CD4-positive, alpha-beta T cell treated with Interleukin-4 for 4 hours (primary cell): Measurements from ENCODE around the gene KRTAP5-4.
"Not testable (repeated sequence)": the region's sequence is repeated elsewhere in the genome, so short reads cannot be mapped to it uniquely, and the experiment has no call there.

ENCODE experiments used
- DNase-seq: peaks from one replicate; pipeline ENCODE4 v3.0.0-alpha.2; 2020

Gene KRTAP5-4

GRCh38 chr11:1598406-1598805 is 23.5 kb downstream of the KRTAP5-4 start:
- not testable (repeated sequence) for DNase-seq

- DNase-seq, result no peak
These were observed 24.0 kb downstream of the KRTAP5-4 start, which contains the start of gene KRTAP5-2 for GRCh38 chr11:1597994-1598380. Gene KRTAP5-2 (minus strand): TSS chr11:1598294. CDS start chr11:1598250, 44 bp downstream.

- DNase-seq, result no peak
These were observed 24.5 kb downstream of the KRTAP5-4 start for GRCh38 chr11:1597331-1597993.

- not testable (repeated sequence) for DNase-seq
These were observed 25.3 kb downstream of the KRTAP5-4 start for GRCh38 chr11:1596576-1597121.

GRCh38 chr11:1595994-1596575 is 25.9 kb downstream of the KRTAP5-4 start:
- not testable (repeated sequence) for DNase-seq

- DNase-seq, result no peak
These were observed 29.3 kb downstream of the KRTAP5-4 start for GRCh38 chr11:1592628-1593027.

- DNase-seq, result no peak
These were observed 31.9 kb downstream of the KRTAP5-4 start for GRCh38 chr11:1589996-1590395.

- DNase-seq, result peak; percentile 68
These were observed 32.6 kb downstream of the KRTAP5-4 start for GRCh38 chr11:1589191-1589963.

GRCh38 chr11:1586699-1587098 is 35.2 kb downstream of the KRTAP5-4 start:
- no peak for DNase-seq

- not testable (repeated sequence) for DNase-seq
These were observed 37.1 kb downstream of the KRTAP5-4 start, which contains the start of gene KRTAP5-1 for GRCh38 chr11:1584661-1585370. Gene KRTAP5-1 (minus strand): TSS chr11:1585283. CDS start chr11:1585249, 34 bp downstream.

GRCh38 chr11:1582909-1583308 is 39.0 kb downstream of the KRTAP5-4 start:
- DNase-seq, result not testable (repeated sequence)

- no peak for DNase-seq
These were observed 40.0 kb downstream of the KRTAP5-4 start for GRCh38 chr11:1581976-1582375.

GRCh38 chr11:1576825-1577224 is 45.1 kb downstream of the KRTAP5-4 start:
- no peak for DNase-seq

GRCh38 chr11:1575756-1576155 is 46.2 kb downstream of the KRTAP5-4 start:
- DNase-seq, result not testable (repeated sequence)

- no peak for DNase-seq
These were observed 47.0 kb downstream of the KRTAP5-4 start for GRCh38 chr11:1574933-1575242.

- DNase-seq, result peak; percentile 65
These were observed 47.6 kb downstream of the KRTAP5-4 start for GRCh38 chr11:1574238-1574932.

- DNase-seq, result no peak
These were observed 48.1 kb downstream of the KRTAP5-4 start for GRCh38 chr11:1573903-1574237.

GRCh38 chr11:1573077-1573902 is 48.6 kb downstream of the KRTAP5-4 start:
- DNase-seq, result peak; percentile 14

GRCh38 chr11:1572197-1573076 is 49.5 kb downstream of the KRTAP5-4 start, which contains the start of gene DUSP8:
Gene DUSP8 (minus strand): TSS chr11:1572271. CDS start chr11:1565826, 6,445 bp downstream.
- DNase-seq, result peak; percentile 91

- no peak for DNase-seq
These were observed 50.2 kb downstream of the KRTAP5-4 start for GRCh38 chr11:1571760-1572196.
